OCI-LY3 (cell line): ENCODE results near the gene TTC12.

Experiments used
- CTCF ChIP-seq: fragments of 200-600, 300-600 bp; sonication (generic); IDR thresholded peaks from 2 replicates; pipeline ENCODE4 v1.5.1; 2014; ENCODE audit warnings: antibody characterized with exemption, low read length, low read depth
- EZH2phosphoT487 ChIP-seq: fragments of 200-600 bp; shearing (Covaris generic); IDR thresholded peaks from 2 replicates; pipeline ENCODE4 v1.6.1; 2018; ENCODE audit warnings: antibody characterized with exemption, mixed run types, low read depth

DNA sequence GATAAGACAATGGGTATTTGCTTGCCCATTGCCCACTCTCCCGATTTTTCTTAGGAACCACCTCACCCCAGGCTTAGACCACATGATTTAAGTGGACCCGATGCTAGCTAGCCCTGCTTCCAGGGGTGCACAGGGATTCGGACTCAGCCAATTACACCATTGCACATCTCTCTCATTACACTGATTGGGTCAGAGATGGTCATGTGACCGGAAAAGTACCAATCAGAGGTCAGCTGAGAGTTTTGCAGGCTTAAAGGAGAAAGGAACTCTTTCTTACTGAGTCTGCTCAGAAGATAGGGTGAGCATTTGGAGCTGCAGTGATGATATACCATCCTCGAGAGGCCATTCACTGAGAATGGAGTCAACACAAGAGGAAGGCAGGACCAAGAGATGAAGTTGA lies 61.0 kb downstream of the TTC12 start:
- TF ChIP-seq CTCF (no peak), EZH2phosphoT487 (no peak)
